NCI-H460 (cell line): ENCODE results near the gene CWF19L2. TPM values are rescaled to one million over a fixed set of nuclear protein-coding genes. Genes with fewer than 3 reads are reported as not detected.
"Not testable (repeated sequence)": the region's sequence is repeated elsewhere in the genome, so short reads cannot be mapped to it uniquely, and the experiment has no call there.

Source experiments
- DNase-seq: peaks from one replicate; pipeline ENCODE4 v3.0.0-alpha.2; 2016; ENCODE audit warnings: low read depth; ENCODE audit errors: extremely low read depth
- polyA plus RNA-seq: library from polyadenylated mRNA; depleted of rRNA; stranded (reverse); fragments of >200 nt; gene quantifications from 2 replicates; pipeline ENCODE4 v1.2.3, GENCODE V29; 2014; cell fraction: nucleus; rRNA removed
- total RNA-seq: library from RNA; depleted of rRNA; stranded (reverse); fragments of >200 nt; shearing (Covaris generic); gene quantifications from 2 replicates; pipeline ENCODE4 v1.2.3, GENCODE V29; 2014; rRNA removed

CWF19L2 gene
- total RNA-seq: 6.9 and 8.9 TPM in 2 replicates
- 3.4 and 3.6 TPM in 2 replicates for polyA plus RNA-seq

DNA sequence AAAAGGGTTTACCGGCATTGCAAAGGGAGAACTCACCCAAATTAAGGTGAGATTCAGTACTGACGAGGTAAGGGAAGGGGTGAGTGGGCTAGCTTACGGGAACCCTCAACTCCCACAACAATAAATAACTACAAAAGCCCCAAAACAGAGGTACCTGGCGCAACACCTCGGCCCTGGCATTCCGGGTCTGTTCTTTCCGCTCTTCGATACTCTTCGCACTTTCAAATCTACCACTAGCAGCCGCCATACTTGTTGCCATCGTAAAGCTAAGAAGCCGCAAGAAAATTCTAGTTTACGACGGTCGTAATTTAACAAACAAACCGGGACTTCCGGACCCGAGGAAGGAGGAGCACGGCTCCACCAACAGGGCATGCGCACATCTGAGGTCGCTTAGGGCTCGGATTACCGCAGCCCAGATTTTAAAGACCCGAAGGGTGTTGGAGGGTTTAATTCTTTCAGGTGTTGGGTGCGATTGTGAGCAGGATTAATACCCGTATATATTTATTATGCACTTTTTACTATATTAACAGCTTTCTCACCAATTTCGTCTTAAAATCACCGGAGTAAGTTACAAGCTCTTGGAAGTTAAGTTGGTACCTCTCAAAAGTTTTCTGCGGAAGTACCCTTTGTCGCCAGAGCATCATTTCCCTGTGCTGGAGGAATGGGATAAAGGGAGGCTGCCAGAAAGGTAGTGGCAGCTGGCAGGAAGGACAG, at the start of gene CWF19L2:
TSS of gene CWF19L2 (minus strand) at position 268 of the 714 bp plus-strand sequence. CDS start at position 259, 9 bp downstream.
- DNase-seq: peak; percentile 90

- DNase-seq: no peak
Measured at GRCh38 chr11:107505647-107506225, 48.1 kb upstream of the CWF19L2 start.

- no peak for DNase-seq
Measured at GRCh38 chr11:107504981-107505380, 47.4 kb upstream of the CWF19L2 start.

GRCh38 chr11:107501713-107502112, 44.1 kb upstream of the CWF19L2 start:
- no peak for DNase-seq

DNA sequence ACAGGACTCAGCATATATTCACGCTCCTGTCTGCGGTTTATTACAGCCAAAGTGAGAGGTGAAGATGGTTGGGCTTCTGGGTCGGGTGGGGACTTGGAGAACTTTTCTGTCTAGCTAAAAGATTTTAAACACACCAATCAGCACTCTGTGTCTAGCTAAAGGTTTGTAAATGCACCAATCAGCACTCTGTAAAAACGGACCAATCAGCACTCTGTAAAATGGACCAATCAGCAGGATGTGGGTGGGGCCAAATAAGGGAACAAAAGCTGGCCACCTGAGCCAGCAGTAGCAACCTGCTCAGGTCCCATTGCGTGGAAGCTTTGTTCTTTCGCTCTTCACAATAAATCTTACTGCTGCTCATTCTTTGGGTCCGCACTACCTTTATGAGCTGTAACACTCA, 39.7 kb upstream of the CWF19L2 start:
- not testable (repeated sequence) for DNase-seq

GRCh38 chr11:107496011-107496410, 38.4 kb upstream of the CWF19L2 start:
- DNase-seq: no peak

- no peak for DNase-seq
Measured at GRCh38 chr11:107494055-107494454, 36.4 kb upstream of the CWF19L2 start.

DNA sequence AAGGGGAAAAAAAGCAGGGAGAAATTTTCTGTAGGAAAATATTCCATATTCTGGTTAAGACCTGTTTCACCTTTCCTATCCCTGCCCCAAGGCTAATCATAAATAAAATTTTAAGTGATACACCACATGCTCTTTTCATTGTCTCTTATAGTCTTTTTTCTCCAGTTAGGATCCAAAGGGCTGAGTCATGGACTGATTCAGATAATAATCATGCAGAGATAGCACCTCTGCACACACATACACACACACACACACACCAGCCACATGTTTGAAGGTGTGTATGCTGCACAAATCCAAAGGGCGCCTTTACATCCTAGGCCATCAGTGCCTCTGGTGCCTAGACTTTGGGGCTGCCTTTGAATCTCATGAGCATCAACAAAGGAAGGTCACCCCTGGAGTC, 35.5 kb upstream of the CWF19L2 start:
- DNase-seq: no peak

- no peak for DNase-seq
Measured at GRCh38 chr11:107490836-107491235, 33.2 kb upstream of the CWF19L2 start.

GRCh38 chr11:107482234-107482633, 24.6 kb upstream of the CWF19L2 start:
- DNase-seq: no peak

- no peak for DNase-seq
Measured at GRCh38 chr11:107478922-107479321, 21.3 kb upstream of the CWF19L2 start.

DNA sequence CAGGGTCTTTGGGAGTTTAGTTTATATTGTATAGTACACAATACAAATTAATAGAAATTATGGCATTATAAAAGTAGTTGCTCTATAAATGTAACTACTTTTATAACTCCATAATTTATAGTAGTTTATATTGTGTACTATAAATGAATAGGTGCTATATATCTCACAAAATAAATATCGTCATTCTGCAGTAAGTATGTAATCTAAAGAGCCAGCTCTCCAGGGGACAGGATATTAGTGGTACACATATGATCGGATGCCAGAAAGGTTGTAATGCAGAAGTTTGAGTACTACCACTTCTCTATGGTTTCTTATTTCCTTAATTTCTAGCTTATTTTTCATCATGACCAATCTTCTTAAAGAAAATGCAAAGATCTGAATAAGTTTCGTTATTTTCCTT, 20.2 kb upstream of the CWF19L2 start:
- no peak for DNase-seq

GRCh38 chr11:107473792-107474191, 16.2 kb upstream of the CWF19L2 start:
- DNase-seq: no peak

- no peak for DNase-seq
Measured at GRCh38 chr11:107472966-107473365, 15.3 kb upstream of the CWF19L2 start.

DNA sequence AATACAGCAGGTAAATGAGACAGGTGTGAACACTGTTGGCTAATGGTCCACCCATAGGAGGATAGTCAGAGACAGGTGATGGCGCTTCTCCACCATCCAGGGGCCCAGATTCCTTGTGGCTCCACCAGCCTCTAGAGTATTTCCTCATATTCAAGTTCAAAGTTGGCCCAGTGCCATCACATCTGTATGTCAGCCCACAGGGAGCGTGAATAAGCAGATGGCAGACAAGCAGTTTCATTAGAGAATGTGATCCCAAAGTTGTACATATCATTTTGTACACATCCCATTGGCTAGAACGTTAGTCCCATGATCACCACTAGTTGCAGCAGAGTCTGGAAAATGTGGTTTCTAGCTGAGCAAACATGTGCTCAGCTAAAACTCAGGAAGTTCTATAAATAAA, 11.0 kb upstream of the CWF19L2 start:
- DNase-seq: no peak

DNA sequence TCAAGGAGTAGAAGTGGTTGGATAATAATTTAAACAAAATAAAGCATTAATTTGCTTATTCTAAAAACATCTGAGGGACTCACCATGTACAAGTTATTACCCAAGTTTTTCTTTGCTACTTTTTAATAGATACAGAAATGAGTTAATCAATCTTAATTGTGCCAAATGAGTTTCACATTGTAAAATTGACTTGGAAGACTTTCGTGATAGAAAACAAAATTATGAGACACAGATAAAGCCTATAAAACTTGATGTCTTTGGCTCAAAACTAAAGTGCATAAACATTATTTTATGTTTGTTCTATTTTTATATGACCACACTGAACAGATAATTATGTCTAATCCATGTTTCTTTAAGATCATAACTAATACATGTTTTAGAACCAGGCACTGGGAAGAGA, 10.1 kb upstream of the CWF19L2 start:
- no peak for DNase-seq

- DNase-seq: not testable (repeated sequence)
Measured at GRCh38 chr11:107466275-107466866, 8.7 kb upstream of the CWF19L2 start.

DNA sequence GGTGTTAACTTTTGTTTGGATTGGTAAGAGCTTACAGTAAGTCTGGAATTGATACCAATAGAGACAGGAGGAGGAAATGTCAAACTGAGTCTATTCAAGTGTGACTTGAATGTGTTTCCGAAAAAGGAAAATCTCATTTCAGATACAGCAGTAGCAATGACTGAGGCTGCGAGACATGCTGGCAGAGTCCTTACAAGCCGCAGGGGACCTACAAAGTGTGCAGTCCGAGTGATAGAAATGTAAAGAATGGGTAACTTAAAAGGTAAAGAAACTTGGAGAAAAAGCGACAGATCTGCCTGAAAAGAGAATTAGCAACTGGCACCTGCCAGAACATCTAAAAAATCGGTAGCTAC, 444 bp downstream of the CWF19L2 start:
- no peak for DNase-seq

- no peak for DNase-seq
Measured at GRCh38 chr11:107453594-107454286, 3.9 kb downstream of the CWF19L2 start.

GRCh38 chr11:107446822-107447431, 10.7 kb downstream of the CWF19L2 start:
- DNase-seq: no peak

DNA sequence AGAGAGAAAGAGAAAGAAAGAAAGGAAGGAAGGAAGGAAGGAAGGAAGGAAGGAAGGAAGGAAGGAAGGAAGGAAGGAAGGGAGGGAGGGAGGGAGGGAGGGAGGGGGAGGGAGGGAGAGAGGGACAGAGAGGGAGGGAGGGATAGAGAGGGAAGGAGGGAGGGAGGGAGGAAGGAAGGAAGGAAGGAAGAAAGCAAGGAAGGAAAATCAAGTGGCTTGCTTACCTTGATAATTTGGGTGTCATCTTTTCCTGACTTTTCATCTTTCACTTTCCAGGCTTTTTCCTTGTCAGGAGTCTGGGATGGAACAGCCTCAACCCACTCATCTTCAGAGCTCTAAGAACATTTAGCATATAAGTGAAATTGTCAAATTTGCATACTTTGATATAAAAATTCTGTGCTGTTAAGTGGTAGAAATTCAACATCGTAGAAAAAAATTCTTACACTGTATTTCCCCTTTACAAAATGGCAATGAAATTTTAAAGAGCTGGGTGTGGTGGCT, 14.9 kb downstream of the CWF19L2 start:
- no peak for DNase-seq
